Measurements from ENCODE around the gene TTC34.

Gene TTC34

GRCh38 chr1:2606396-2606880 is 195.1 kb downstream of the TTC34 start:
- no peak for DNase-seq (ENCODE audit: low read depth in 2 of 2)

- no peak for DNase-seq (ENCODE audit: low read depth in 2 of 2)
Measured at GRCh38 chr1:2605509-2606395, 195.7 kb downstream of the TTC34 start.

- no peak for DNase-seq (ENCODE audit: low read depth in 2 of 2)
Measured at GRCh38 chr1:2604844-2605508, 196.5 kb downstream of the TTC34 start.

- no peak for DNase-seq (ENCODE audit: low read depth in 2 of 2)
Measured at GRCh38 chr1:2604156-2604843, 197.2 kb downstream of the TTC34 start.

GRCh38 chr1:2603521-2604155 is 197.9 kb downstream of the TTC34 start:
- DNase-seq (ENCODE audit: low read depth in 2 of 2) = no peak

- DNase-seq (ENCODE audit: low read depth in 2 of 2) = no peak
Measured at GRCh38 chr1:2602866-2603520, 198.5 kb downstream of the TTC34 start.

GRCh38 chr1:2602311-2602835 is 199.1 kb downstream of the TTC34 start:
- no peak for DNase-seq (ENCODE audit: low read depth in 2 of 2)

GRCh38 chr1:2601721-2602303 is 199.7 kb downstream of the TTC34 start:
- no peak for DNase-seq (ENCODE audit: low read depth in 2 of 2)

GRCh38 chr1:2598329-2598931 is 203.1 kb downstream of the TTC34 start:
- DNase-seq (ENCODE audit: low read depth in 2 of 2) = no peak

- DNase-seq (ENCODE audit: low read depth in 2 of 2) = no peak
Measured at GRCh38 chr1:2597441-2598328, 203.8 kb downstream of the TTC34 start.

GRCh38 chr1:2596530-2597333 is 204.8 kb downstream of the TTC34 start:
- DNase-seq (ENCODE audit: low read depth in 2 of 2) = no peak

GRCh38 chr1:2595812-2596529 is 205.5 kb downstream of the TTC34 start:
- DNase-seq (ENCODE audit: low read depth in 2 of 2) = no peak

- no peak for DNase-seq (ENCODE audit: low read depth in 2 of 2)
Measured at GRCh38 chr1:2595261-2595811, 206.2 kb downstream of the TTC34 start.

GRCh38 chr1:2594641-2595131 is 206.8 kb downstream of the TTC34 start:
- DNase-seq (ENCODE audit: low read depth in 2 of 2) = no peak

GRCh38 chr1:2594001-2594640 is 207.4 kb downstream of the TTC34 start:
- DNase-seq (ENCODE audit: low read depth in 2 of 2) = no peak

- DNase-seq (ENCODE audit: low read depth in 2 of 2) = no peak
Measured at GRCh38 chr1:2593251-2593878, 208.1 kb downstream of the TTC34 start.
